ENCODE data around the gene DMGDH. TPM values are rescaled to one million over a fixed set of nuclear protein-coding genes. Genes with fewer than 3 reads are reported as not detected.

Gene DMGDH
- total RNA-seq, 1 donor from 2014 or later: 3.1 TPM

- no peak overlapping the region for H3K27ac Mint-ChIP-seq (ENCODE audit: unreplicated experiment)
- H3K27me3 Mint-ChIP-seq (ENCODE audit: low read depth): peaks cover 2% of the 10 kb centered on the region
- no peak overlapping the region for H3K4me3 Mint-ChIP-seq (ENCODE audit: unreplicated experiment)
- DNase-seq (ENCODE audit: low spot score): no peak
- no peaks in the 10 kb centered on the region for H3K9me3 Mint-ChIP-seq (ENCODE audit: low read depth)
- no peaks in the 10 kb centered on the region for H3K4me1 Mint-ChIP-seq (ENCODE audit: low read depth)
- TF ChIP-seq, protein P1, sequence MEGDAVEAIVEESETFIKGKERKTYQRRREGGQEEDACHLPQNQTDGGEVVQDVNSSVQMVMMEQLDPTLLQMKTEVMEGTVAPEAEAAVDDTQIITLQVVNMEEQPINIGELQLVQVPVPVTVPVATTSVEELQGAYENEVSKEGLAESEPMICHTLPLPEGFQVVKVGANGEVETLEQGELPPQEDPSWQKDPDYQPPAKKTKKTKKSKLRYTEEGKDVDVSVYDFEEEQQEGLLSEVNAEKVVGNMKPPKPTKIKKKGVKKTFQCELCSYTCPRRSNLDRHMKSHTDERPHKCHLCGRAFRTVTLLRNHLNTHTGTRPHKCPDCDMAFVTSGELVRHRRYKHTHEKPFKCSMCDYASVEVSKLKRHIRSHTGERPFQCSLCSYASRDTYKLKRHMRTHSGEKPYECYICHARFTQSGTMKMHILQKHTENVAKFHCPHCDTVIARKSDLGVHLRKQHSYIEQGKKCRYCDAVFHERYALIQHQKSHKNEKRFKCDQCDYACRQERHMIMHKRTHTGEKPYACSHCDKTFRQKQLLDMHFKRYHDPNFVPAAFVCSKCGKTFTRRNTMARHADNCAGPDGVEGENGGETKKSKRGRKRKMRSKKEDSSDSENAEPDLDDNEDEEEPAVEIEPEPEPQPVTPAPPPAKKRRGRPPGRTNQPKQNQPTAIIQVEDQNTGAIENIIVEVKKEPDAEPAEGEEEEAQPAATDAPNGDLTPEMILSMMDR (IDR thresholded peaks at IDR 0.05): no peak
- no peaks in the 10 kb centered on the region for H3K36me3 Mint-ChIP-seq (ENCODE audit: low read depth)
Measured at GRCh38 chr5:79036769-79037168, 32.7 kb downstream of the DMGDH start.

DNA sequence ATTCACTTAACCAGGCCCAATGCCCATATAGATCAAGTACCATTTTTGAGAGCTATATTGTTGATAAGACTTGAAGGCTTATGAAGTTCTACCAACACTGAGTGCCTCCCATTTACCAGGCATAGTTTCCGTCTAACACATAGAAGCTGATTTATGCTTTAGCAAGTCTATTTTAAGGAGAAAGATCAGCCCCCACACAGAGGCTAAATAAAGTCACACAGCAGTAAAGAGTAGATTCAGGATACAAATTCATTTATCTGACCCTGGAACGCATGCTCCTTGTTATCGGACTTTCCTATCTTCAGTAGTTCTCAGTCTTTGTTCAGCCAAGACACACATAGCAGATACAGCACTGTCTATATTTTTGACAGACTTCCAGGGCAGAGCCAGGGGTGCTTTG lies 34.2 kb downstream of the DMGDH start:
- TF ChIP-seq, protein P1 (IDR thresholded peaks at IDR 0.05): no peak
- H3K27me3 Mint-ChIP-seq (ENCODE audit: low read depth): peaks cover 2% of the 10 kb centered on the region
- H3K4me1 Mint-ChIP-seq (ENCODE audit: low read depth): no peaks in the 10 kb centered on the region
- H3K9me3 Mint-ChIP-seq (ENCODE audit: low read depth): no peaks in the 10 kb centered on the region
- no peak overlapping the region for H3K4me3 Mint-ChIP-seq (ENCODE audit: unreplicated experiment)
- no peaks in the 10 kb centered on the region for H3K36me3 Mint-ChIP-seq (ENCODE audit: low read depth)
- no peak for DNase-seq (ENCODE audit: low spot score)
- no peak overlapping the region for H3K27ac Mint-ChIP-seq (ENCODE audit: unreplicated experiment)

DNA sequence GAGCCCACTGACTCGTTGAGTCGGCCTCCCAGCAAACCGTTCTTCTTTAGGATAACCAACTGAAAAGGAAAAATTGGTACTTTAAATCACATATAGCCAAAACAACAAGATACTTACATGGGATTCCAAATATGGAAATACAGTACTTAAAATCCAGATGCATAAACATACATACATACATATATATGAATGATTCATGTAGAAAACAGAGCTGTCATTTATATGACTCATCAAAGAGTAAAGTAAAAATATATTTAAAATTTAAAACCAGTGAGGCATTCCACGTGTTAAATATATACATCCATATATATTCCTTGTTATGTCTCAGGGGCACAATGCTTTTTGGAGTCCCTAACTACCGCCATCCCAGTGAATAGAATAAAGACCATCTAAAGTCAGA lies 36.7 kb downstream of the DMGDH start:
- Mint-ChIP-seq H3K36me3 (ENCODE audit: low read depth) (no peaks in the 10 kb centered on the region), H3K4me1 (ENCODE audit: low read depth) (no peaks in the 10 kb centered on the region), H3K27ac (ENCODE audit: unreplicated experiment) (no peak overlapping the region), H3K4me3 (ENCODE audit: unreplicated experiment) (no peak overlapping the region), H3K27me3 (ENCODE audit: low read depth) (no peaks in the 10 kb centered on the region), H3K9me3 (ENCODE audit: low read depth) (no peaks in the 10 kb centered on the region)
- DNase-seq (ENCODE audit: low spot score): no peak
- TF ChIP-seq, protein P1 (IDR thresholded peaks at IDR 0.05): no peak

DNA sequence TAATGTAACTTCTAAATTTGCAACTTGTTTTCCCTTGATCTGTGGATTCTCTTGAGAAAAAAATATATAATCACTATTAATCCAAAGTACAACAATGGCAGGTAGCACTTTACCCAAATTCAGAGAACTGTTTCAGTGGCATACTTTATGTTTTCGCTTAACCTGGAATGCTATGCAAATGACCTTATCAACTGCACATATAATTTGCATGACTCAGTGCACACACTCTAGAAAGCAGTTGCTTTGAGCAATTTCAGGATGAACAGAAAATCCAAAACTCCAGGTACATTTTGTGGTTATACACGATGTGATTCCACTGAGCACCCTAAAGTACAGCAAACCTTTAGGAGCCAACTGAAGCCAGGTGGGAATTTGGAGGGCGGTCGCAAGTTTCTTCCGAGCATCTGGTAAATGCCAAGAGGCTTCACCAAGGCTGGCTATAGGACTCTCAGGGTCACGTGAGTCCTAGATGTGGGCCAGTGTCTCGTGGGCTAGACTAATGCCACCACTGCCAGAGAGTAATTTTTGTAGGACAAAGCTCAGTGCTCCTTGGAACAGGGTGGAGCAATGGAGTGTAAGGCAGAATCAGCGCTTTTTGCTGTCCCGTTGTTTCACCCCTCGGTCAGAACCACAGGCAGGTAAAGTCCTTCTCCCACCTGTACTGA lies 37.3 kb downstream of the DMGDH start:
- H3K4me3 Mint-ChIP-seq (ENCODE audit: unreplicated experiment): no peak overlapping the region

DNA sequence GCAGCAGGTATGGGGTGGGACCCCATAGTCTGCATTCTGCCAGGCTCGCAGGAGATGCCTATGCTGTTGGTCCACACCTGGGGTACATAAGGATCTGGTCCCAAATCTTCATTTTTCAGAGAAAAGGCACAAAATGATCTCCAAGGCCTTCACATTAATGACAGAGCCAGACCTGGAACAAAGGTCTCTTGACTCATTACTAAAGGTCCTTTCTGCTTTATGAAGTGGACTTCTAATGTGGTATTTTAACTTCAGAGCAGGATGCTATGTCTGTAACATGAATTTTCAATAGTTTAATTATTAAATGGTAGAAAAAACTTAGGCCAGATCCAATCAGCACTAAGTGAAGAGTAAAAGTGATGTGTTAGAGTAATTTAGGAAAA lies 38.0 kb downstream of the DMGDH start:
- Mint-ChIP-seq H3K9me3 (ENCODE audit: low read depth) (no peaks in the 10 kb centered on the region), H3K27ac (ENCODE audit: unreplicated experiment) (no peak overlapping the region), H3K27me3 (ENCODE audit: low read depth) (no peaks in the 10 kb centered on the region), H3K4me1 (ENCODE audit: low read depth) (no peaks in the 10 kb centered on the region), H3K4me3 (ENCODE audit: unreplicated experiment) (no peak overlapping the region), H3K36me3 (ENCODE audit: low read depth) (no peaks in the 10 kb centered on the region)
- TF ChIP-seq, protein P1 (IDR thresholded peaks at IDR 0.05): no peak
- DNase-seq (ENCODE audit: low spot score): no peak

More for the DNA sequence above, 37.3 kb downstream of the DMGDH start:
- Mint-ChIP-seq H3K27me3 (ENCODE audit: low read depth) (no peaks in the 10 kb centered on the region), H3K4me1 (ENCODE audit: low read depth) (no peaks in the 10 kb centered on the region), H3K9me3 (ENCODE audit: low read depth) (no peaks in the 10 kb centered on the region), H3K27ac (ENCODE audit: unreplicated experiment) (no peak overlapping the region), H3K36me3 (ENCODE audit: low read depth) (no peaks in the 10 kb centered on the region)
- TF ChIP-seq, protein P1 (IDR thresholded peaks at IDR 0.05): no peak
- no peak for DNase-seq (ENCODE audit: low spot score)
